HG03095 (cell line): ENCODE measurements around the gene DQX1.
"Not testable (repeated sequence)": the region's sequence is repeated elsewhere in the genome, so short reads cannot be mapped to it uniquely, and the experiment has no call there.

ENCODE experiments used
- ATAC-seq: cut with Tn5 transposase; IDR thresholded peaks from one replicate; pipeline ENCODE4 v1.9.1; 2021; ENCODE audit warnings: moderate library complexity; ENCODE audit not compliant: unreplicated experiment

DQX1 gene, protein sequence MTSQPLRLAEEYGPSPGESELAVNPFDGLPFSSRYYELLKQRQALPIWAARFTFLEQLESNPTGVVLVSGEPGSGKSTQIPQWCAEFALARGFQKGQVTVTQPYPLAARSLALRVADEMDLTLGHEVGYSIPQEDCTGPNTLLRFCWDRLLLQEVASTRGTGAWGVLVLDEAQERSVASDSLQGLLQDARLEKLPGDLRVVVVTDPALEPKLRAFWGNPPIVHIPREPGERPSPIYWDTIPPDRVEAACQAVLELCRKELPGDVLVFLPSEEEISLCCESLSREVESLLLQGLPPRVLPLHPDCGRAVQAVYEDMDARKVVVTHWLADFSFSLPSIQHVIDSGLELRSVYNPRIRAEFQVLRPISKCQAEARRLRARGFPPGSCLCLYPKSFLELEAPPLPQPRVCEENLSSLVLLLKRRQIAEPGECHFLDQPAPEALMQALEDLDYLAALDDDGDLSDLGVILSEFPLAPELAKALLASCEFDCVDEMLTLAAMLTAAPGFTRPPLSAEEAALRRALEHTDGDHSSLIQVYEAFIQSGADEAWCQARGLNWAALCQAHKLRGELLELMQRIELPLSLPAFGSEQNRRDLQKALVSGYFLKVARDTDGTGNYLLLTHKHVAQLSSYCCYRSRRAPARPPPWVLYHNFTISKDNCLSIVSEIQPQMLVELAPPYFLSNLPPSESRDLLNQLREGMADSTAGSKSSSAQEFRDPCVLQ

DNA sequence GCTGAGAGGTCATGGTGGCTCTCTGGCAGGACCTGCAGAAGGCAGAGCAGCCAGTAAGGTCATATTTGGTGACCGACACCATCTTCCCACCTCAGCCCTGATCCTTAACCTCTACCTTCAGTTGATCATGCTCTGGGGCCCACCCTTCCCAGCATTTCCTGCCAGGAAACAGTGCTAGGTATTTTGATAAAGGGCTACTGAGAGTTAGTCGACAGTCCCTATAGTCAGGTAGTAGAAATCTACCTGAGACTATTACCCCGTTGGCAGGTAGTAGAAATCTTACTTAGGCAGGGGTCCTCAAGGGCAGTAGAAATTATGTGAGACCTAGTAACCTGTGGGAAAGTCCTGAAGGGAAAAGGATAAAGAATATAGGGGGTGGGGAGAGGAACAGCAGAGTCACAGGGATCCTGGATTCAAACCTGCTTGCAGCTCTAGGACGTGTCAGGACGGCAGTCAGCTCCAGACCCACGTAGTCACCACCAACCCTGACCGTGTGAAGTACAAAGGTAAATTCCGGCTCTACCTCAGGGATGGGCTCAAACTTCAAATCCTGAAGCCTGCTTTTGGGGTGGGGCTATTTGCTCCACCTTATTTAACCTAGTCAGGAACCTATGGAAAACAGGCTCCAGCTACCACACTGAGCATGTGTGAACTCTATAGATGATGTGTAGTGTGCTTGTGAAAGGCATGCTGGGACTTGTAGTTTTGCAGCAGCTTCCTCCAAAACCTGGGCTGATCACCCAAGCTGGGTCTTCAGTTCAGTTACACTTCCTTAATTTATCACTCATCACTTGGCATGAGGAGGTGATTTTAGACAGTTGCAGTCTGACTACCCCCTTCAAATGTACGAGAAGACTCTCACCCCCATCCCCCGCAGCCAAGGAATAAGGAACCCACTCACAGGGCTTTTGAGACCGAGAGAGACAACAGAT, at the start of gene DQX1:
Gene DQX1 (minus strand): TSS at position 515 of the 932 bp plus-strand sequence. CDS start 502 bp downstream, at position 13.
- ATAC-seq, result no peak

DNA sequence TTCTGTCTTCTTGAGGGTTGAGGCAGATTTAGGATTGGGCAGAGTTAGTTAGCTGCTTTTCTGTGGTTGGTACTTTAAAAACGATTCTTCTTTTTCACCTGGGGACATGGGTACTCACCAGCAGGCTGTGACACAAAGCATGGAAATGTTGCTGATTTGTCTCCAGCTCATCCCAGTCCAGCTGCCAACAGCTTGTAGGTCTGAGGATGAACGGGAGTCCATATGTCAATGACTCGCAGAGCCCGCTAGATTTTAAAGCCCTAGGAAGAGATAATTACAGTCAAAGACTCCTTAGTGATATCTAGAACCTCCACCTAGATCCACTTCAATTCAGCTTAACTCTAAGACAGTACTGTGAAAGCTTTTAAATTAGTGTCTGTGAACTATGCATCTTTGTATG, 49.3 kb upstream of the DQX1 start:
- no peak for ATAC-seq

DNA sequence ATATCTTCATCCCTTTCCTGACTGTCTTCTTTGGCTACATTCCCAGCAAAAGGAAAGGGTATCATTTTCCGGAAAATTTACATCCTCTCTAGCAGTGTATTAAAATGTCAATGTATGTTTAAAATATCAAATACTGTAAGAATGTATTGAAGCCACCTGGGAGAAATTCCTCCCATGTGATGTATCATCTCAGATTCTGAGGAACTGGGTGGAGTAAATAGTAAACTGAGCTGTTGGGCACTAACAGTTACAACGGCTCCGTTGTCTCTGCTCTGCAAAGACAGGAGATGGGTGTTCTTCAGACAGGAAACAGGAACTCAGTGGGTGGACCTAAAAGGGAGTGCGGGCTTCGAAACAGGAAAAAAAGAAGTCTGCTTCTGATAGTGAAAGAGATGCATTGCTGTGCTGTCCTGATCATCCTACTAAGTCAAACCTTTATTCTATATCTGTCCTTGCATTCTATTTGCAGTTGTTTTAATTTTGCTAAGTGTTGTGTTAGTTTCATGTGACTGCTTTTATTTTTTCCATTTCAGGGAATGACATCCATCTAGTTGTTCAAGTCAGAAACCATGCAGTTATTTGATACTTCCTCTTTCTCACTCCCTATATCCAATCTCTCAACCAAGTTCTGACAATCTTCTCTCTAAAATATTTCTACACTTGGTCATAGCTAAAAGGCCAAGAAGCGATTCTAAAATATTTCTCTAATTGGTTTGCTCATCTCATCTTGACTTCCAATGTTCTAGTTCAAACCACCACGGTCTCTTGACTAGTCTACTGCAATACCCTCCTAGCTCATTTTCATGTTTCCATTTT, 47.9 kb upstream of the DQX1 start:
- ATAC-seq, result peak; percentile 41

DNA sequence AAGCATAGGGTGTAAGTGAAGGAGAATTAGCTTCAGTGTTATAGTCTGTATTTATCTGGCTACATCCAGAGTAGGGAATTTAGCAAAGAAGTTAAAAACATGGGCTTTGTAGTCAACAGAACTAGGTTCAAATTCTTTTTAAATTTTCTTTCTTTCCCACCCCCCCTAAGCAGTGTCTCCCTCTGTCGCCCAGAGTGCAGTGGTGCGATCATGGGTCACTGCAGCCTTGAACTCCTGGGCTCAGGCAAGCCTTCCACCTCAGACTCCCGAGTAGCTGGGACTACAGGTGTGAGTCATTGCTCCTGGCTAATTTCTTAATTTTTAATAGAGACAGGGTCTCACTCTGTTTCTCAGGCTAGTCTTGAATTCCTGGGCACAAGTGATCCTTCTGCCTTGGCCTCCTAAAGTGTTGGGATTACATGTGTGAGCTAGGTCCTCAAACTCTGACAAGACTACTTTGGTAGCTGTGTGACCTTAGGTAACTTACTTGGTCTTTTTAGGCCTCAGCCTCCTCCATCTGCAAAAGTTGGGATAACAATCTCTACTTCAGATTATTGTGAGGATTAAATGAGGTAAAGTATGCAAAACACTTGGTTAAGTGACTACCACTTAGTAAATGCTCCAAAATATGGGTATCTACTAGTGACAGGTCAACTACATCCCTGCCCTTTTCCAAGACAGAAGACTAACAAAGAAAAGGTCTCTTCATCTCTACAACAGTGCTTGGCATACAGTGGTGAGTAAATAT, 46.3 kb upstream of the DQX1 start:
- no peak for ATAC-seq

DNA sequence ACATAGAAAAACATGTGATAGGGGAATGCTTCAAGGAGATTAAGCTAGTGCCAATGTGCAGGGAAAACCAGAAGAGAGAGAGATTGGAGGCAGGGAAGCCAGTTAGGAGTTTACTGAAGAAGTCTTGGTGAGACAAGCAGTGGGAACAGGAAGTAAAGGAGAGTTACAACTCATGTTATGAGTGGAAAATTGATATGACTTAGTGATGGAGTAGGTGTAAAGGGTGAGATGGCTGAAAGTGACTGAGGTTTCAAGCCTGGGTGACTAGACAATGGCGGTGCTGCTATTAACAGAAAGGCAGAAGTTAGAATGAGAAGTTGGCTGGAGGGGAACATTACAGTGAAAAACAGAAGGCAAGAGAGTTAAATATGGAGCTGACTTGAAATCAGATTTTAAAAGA, 45.0 kb upstream of the DQX1 start:
- ATAC-seq, result peak; percentile 63

DNA sequence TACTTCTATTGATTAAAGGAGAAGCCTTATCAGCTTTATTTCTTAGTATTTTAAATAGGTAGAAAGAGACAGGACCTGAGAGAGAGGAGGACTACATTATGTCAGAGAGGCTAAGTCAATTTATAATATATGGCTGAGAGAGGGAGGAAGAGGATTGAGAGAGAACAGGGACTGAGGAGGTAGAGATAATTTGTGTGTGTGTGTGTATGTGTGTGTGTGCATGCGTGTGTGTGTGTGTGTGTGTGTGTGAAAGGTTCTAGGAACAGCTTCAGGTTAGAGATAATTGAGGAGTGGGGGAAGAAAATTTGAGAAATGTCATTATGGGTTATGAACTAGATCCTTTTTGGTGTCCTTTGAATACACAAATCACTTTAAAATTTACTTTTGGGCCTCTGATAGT, 43.7 kb upstream of the DQX1 start:
- ATAC-seq, result no peak

DNA sequence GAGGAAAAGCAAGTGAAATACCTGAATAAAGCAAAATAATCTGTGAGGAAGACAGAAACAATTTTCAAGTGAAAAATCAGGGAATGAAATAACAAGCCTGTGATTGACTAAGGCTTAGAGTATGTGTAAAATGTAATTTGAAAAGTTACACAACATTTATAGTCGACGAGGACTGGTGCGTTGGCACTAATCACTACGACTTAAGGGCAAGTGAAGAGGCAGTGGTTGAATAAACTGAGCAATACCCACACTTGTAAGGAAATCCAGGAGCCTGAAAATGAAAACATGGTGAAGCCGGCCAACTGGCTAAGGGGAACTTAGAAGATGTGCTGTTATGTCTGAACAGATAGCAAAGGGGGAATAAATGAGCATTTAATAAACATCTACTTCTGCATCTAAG, 41.9 kb upstream of the DQX1 start:
- no peak for ATAC-seq

DNA sequence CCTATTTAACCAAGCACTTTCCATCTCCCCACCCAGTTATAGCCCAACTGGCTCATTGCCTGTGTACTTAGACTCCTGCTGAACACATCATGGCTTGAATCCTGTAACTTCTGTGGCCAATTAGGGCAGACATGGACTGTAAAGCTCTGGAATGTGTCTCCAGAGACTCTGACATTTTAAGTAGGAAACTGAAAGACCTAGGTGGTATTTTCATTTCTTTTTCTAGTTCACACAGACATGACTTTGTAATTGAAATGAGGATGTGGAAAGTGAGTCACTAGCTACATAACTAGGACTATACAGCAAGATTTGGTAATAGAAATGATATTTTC, 40.7 kb upstream of the DQX1 start:
- ATAC-seq, result no peak

DNA sequence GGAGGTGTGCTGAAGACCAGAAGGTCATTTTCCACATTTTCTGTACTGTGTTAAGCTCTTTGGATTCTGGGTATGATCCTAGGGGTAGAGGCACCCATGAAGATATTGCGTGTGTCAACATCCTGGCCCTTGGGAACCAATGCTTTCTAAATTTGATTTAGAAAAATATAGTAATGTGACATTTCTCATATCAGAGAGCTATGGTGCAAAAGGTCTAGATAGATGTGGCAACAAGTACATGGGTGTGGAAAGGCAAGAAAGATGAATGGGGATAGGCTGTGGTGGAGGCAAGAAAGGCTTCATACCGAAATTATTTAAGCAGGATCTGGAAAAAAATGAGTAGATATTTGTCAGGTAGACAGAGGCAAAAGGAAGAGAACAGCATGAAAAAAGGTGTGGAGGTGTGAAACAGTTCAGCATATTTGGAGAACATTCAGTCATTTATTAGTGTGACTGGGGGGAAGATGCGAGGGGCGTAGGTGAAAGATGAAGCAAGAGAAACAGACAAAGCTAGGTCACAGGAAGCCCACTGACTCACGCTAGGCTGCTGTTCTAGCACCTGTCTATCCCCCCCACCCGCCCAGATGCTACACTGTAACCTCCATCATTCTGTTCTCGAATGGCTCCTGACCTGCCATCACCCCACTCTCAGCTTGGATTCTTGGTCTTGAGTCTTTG, 40.2 kb upstream of the DQX1 start:
- ATAC-seq, result no peak

DNA sequence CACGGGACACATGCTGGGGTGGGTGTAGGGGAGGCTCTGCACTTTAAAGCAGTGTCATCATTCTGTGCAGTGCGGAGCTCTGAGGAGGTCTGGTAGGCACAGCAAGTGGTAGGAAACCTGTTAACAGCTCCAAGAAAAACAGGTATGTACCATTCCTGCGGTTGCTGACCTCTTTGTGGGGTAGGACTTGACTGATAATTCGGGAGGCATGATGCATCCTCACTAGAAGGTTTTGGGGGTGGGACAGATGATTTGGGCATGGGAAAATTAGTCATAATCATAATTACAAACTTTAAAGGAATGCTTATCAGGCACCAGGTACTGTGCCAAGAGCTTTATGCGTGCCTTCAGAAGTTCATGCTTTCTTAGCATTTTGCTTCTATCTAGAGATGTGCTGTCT, 38.2 kb upstream of the DQX1 start:
- no peak for ATAC-seq

DNA sequence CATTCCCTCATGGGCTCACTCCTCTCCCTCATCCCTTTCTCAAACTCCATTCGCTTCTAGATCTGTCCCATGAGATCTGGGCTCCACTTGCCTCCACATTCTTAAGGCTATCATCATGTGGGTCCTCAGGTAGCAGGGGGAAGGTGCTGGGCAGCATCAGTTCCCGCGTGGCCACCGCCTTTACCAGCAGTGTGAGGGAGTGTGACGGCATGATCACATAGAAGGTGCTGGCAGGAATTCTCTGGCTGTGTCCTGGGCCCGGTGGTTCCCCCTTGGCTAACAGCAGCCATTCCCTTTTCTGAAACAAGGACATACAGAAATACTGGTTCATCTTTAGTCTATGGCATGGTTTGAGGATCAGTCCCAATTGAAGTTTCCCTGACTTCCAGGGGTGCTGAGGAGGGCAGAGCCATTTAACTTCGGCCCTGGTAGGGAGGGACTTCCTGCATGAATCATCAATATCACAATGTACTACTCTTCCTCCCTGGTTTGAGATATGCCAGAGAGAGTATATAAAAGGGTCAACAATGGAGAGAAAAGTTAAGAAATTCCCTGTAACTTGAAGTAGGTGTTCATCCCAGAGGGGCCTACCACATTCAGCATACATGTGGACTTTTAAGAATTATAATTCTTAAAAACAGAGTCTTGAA, 36.2 kb upstream of the DQX1 start:
- ATAC-seq, result no peak

DNA sequence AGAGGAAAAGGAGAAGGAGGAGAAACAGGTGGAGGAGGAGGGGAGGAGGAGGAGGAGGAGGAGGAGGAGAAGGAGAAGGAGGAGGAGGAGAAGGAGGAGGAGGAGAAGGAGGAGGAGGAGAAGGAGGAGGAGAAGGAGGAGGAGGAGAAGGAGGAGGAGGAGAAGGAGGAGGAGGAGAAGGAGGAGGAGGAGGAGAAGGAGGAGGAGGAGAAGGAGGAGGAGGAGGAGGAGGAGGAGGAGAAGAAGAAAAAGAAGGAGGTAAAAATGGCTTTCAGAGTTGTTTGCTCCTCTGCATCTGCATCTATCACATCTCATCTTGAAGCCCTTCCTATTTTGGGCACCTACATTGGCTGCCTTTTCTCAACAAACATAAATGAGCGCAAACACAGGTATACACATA, 35.0 kb upstream of the DQX1 start:
- ATAC-seq, result not testable (repeated sequence)

DNA sequence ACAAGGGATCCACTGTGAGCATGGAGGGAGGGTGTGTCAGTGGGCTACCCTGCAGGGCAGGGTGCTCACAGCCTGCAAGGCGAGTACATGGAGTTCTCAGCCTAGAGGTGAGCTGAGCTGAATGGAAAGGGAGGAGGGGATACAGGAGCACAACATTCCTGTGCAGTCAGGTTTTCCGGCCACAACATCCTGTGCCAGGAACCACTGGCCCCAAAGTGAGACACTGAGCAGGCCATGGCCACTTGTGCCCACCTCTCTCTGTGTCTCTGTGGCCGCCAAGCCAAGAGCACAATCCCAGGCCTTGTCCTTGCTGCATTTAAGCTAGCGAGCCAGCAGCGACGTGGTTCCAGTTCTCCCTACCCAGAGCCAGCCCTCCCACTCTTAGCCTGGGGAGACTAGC, 34.6 kb upstream of the DQX1 start:
- ATAC-seq, result no peak

DNA sequence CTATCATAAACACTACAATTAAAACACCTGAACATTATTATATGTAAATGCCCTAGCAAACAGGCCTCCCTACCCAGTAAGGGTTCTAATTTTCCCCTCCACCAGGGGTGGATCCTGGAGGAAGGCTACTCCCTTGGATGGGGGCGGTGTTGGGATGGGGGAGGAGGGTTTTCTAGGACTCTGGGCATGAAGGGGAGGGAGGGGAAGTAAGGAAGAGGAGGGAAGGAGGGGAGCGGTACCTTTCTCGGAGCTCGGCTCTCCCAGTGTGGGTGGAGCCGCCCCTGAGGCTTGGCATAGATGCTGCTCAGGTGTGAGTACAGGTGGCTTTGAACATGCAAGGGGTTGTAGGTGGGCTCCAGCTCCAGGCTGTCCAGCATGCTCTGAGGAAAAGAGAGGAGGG, 33.9 kb upstream of the DQX1 start:
- no peak for ATAC-seq

DNA sequence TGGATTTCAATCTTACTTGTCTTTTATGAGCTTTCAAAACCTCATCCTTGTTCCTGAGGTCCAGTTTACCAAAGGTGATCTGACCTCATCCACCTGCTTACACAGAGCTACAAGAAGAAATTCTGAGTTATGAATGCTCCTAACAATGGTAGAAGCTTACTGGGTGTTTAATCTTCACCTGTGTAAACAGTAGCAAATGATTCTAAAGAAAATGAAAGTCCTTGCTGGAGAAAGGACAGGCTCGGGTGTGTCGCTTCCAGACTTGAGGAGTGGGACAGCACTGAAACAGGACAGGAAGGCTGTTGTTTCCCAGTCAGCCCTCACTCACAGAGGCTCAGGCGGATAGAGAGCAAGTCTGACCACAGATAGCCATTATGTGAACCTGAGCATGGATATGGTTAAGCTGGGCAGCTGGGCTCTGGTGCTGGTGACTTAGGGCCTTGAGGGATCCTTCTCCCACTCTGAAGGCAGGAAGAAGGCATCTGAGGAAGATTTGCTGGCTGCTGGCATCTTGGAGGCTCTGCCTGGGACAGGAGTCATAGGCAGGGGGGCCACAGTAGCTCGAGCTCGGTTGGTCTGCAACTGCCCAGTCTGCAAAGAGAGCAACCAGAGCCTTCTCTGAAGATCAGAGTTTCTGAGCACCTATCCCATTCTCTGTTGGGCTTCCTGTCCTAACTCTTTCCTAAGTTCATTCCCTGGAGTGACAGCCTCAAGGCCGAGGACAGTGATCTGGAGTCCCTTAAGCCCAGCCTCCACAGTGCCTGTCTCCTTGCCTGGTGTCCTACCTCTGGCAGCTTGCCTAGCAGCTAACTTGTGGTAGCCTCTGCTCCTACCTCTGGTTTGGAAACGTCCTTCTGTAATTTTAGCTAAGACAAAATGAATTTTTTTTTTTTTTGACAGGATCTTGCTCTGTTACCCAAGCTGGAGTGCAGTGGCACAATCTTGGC, 32.5 kb upstream of the DQX1 start:
- no peak for ATAC-seq

DNA sequence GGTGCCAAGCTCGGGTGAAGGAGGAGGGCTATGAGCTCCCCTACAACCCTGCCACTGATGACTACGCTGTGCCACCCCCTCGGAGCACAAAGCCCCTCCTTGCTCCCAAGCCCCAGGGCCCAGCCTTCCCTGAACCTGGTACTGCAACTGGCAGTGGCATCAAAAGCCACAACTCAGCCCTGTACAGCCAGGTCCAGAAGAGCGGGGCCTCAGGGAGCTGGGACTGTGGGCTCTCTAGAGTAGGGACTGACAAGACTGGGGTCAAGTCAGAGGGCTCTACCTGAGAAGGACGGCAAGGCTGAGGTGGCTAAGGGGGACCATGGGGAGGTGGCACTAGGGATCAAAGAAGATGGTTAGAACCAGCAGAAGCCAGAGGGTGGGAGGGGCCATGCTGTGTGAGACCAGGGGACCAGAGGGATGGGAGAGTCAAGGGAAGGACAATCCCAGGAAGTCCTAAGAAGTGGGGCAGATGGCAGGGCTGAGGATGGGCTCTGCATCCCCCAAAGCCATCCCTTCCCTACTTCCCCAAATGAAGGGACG, 30.9 kb upstream of the DQX1 start:
- no peak for ATAC-seq

DNA sequence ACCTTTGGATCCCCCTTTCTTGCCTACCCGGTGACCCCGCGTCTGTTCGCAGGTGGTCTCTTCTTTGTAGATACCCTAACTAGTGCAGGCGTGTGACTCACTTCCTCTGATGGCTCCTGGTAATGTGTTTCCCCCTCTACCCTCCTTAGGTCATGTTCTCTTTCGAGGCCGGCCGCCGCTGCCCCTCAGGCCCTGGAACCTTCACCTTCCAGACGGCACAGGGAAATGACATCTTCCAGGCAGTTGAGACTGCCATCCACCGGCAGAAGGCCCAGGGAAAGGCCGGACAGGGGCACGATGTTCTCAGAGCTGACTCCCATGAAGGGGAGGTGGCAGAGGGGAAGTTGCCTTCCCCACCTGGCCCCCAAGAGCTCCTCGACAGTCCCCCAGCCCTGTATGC, 30.1 kb upstream of the DQX1 start:
- ATAC-seq, result no peak
